Colonic mucosa (tissue), 4 donors: ENCODE data around the gene UBE2G2. TPM values are rescaled to one million over a fixed set of nuclear protein-coding genes. Genes with fewer than 3 reads are reported as not detected.

Source experiments
- DNase-seq: peaks from one replicate; pipeline ENCODE4 v3.0.0-alpha.2; 2020
- H3K27ac ChIP-seq: fragments of 200-600 bp; one replicate; pipeline ENCODE4 v1.8.0; 2021
- H3K27me3 ChIP-seq: fragments of 200-600 bp; one replicate; pipeline ENCODE4 v1.8.0; 2021
- H3K36me3 ChIP-seq: fragments of 200-600 bp; one replicate; pipeline ENCODE4 v1.8.0; 2021
- H3K4me1 ChIP-seq: fragments of 200-600 bp; one replicate; pipeline ENCODE4 v1.8.0; 2021; ENCODE audit warnings: mild to moderate bottlenecking
- H3K4me3 ChIP-seq: fragments of 200-600 bp; one replicate; pipeline ENCODE4 v1.8.0; 2021
- H3K9ac ChIP-seq, 2 donors: one replicate each; pipeline ENCODE4 v1.7.0; 2013; ENCODE audit warnings: control low read depth in 2 of 2, low read depth in 2 of 2, low read length in 2 of 2
- H3K9me3 ChIP-seq: fragments of 200-600 bp; one replicate; pipeline ENCODE4 v1.8.0; 2021
- intact Hi-C: fragments of 100-400 bp; cut with DNase I; formaldehyde crosslinking; loops from one replicate; pipeline ENCODE4 v1.14.1; 2022
- total RNA-seq, 2 donors: library from RNA; stranded (reverse); fragmentation: NEBNext Ultra II Directional in 1 of 2; extraction: Animal tissue kit (Norgen Biotek cat#: 25700) in 1 of 2; gene quantifications; one replicate each; pipeline ENCODE4 v1.2.1, GENCODE V29; 2021
- TF ChIP-seq, protein P1 (sequence below): fragments of 200-600 bp; IDR thresholded peaks from one replicate; pipeline ENCODE4 v1.8.0; 2022; ENCODE audit warnings: antibody characterized with exemption, mild to moderate bottlenecking
- donor health status: healthy.
- donor health status: DM: no; HTN: no; CAD: no.
- donor health status: DM: no; HTN: no; CAD: no.

Gene UBE2G2
- total RNA-seq, 2 donors from 2014 or later = 50.3 to 76.1 TPM

DNA sequence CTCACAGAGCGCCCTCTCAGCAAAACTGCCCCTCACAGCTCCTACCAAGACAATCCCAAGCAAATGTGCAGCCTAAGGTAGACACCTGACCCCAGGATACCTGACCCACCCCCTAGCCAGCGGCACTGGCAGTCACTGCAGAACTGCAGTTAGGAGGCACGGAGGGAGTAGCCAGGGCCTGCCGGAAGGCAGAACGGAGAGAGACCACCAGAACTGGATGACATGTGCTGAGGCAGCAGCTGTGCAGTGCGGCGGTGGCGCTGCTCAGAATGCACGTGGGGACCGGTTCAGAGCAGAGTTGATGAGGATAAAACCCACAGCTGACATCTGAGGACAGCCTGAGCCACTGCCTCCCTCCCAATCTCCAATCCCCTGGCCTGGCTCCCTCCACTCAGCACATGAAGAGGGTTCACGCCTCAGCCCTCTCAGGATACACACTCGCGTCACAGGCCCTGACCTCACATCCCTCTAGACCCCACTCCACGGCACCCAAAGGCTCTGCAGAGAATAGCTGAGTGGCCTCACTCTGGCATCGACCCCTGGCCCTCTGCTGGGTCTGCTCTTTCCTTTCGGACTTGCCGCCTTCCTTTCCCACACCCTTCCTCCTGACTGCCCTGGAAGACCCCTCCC, 29.6 kb downstream of the UBE2G2 start:
- no peak overlapping the region for H3K4me3 ChIP-seq
- no peak overlapping the region for H3K27ac ChIP-seq
- peaks cover 8% of the 10 kb centered on the region for H3K36me3 ChIP-seq
- no peaks in the 10 kb centered on the region for H3K4me1 ChIP-seq
- no peaks in the 10 kb centered on the region for H3K27me3 ChIP-seq
- no peak for DNase-seq
- H3K9me3 ChIP-seq = no peaks in the 10 kb centered on the region
- H3K9ac ChIP-seq = no peak overlapping the region
- intact Hi-C loops = no loop called here
- TF ChIP-seq, protein P1, sequence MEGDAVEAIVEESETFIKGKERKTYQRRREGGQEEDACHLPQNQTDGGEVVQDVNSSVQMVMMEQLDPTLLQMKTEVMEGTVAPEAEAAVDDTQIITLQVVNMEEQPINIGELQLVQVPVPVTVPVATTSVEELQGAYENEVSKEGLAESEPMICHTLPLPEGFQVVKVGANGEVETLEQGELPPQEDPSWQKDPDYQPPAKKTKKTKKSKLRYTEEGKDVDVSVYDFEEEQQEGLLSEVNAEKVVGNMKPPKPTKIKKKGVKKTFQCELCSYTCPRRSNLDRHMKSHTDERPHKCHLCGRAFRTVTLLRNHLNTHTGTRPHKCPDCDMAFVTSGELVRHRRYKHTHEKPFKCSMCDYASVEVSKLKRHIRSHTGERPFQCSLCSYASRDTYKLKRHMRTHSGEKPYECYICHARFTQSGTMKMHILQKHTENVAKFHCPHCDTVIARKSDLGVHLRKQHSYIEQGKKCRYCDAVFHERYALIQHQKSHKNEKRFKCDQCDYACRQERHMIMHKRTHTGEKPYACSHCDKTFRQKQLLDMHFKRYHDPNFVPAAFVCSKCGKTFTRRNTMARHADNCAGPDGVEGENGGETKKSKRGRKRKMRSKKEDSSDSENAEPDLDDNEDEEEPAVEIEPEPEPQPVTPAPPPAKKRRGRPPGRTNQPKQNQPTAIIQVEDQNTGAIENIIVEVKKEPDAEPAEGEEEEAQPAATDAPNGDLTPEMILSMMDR = no peak

DNA sequence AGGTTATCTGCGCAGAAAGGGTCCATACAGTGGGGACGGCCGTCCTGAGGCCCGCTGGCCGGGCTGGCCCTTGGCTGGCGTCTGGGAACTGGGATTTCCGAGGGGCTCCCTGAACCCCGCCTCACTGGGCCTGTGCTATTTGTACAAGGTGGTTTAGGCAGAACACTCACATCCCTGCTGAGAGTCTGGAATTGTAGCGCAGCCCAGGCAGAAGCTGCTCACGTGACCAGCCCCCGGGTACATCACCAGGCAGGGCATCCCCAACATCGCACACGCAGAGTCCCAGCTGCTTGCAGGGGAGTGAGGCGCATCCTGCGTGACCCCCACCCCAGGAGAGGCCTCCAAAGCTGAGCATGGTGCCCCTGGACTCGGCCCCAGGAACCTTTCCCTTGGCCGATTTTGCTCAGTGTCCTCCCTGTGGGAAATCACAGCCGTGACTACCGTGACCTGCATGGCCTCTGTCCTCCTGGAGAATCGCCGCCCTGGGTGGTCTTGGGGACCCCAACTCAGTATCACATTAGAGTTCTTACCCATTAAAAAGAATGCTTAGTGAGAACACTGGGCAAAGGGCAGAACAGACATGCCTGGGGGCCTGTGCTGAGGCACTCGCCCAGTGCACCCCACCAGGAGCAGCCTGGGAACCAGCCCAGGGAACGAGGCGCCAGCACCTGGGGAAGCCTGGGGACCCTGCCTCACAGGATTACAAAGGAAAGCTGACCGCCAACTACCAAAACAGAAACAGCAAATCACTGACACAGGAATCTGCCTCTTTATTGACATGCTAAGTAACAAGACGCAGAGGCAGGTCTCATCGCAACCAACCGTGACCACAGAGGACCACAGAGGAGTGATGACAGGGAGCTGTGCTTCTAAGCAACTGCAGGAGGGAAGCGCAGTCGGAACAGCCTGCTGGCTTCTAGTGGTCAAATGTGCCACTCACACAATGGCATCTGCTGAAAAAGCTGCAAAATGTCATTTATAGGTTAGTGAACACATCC, 33.5 kb downstream of the UBE2G2 start:
- H3K27ac ChIP-seq = no peak overlapping the region

DNA sequence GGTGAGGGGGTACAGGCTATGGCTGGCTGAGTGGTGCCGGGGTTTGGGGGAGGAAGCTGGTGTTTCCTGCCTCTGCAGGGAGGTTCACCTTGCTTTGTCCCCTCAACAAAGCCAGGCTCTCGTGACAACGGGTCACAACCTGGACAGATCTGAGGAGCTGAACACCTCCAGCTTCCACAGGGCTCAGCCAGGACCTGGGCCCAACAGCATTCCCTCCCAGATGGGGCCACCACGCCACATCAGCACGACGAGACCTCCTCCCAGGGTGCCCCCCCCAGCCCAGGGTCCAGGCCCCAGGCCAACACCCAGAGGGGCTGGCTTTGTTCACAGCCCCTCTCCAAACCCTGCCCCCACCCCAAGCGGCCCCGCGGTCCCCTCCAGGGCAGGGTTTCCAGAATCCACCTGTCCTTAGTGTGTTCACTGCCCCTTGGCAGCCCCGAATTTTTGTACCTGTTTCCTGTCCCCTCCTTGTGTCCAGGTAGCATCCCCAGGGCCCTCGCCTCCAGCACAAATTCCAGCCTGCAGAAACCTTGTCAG, 34.7 kb downstream of the UBE2G2 start:
- DNase-seq = no peak
- no peaks in the 10 kb centered on the region for H3K36me3 ChIP-seq
- H3K4me3 ChIP-seq = no peak overlapping the region
- TF ChIP-seq, protein P1 = no peak
- H3K27ac ChIP-seq = no peak overlapping the region
- no peaks in the 10 kb centered on the region for H3K9me3 ChIP-seq
- no peaks in the 10 kb centered on the region for H3K27me3 ChIP-seq
- intact Hi-C loops = no loop called here
- no peak overlapping the region for H3K9ac ChIP-seq
- H3K4me1 ChIP-seq = no peaks in the 10 kb centered on the region

More for the DNA sequence above, 33.5 kb downstream of the UBE2G2 start:
- H3K36me3 ChIP-seq = no peaks in the 10 kb centered on the region
- TF ChIP-seq, protein P1 = no peak
- H3K27me3 ChIP-seq = no peaks in the 10 kb centered on the region
- H3K4me1 ChIP-seq = no peaks in the 10 kb centered on the region
- H3K4me3 ChIP-seq = no peak overlapping the region
- no peak for DNase-seq
- no peak overlapping the region for H3K9ac ChIP-seq
- no peaks in the 10 kb centered on the region for H3K9me3 ChIP-seq
- intact Hi-C loops = no loop called here

DNA sequence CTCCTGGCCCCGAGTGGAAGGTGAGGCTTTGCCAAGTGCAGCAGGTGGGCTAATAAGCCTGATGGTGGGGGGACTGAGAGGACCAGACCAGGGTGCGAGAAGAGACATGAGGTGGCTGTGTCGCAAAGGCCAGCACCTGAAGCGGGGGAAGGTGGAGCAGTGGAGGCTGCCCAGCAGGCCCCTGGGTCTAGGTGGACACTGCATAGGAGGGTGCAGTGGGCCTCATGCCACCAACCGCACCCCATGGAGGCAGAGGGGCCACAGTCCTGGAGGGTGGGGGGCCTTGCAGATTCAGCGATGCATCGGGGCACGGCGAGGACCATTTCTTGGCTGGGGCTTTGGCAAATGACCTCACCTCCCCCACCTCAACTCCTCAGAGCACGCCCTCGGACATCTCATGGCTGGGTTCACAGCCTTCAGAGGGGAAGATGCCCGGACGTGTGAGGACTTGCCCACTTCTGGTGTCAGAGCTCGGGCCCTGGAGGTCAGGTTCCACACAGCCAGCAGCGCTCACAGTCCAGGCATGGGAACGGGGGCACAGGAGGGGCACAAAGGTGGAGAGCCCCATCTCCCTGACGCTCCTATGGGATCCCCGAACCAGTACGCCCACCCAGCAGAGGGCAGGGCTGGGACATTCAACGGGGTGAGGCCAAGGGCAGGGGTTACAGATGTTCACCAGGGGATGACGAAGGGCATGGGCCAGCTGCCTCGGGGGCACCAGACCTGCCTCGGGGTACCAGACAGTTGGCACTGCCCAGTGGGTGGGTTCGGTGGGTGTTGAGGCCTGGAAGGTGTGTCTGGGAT, 35.4 kb downstream of the UBE2G2 start:
- H3K4me1 ChIP-seq = no peaks in the 10 kb centered on the region
- H3K36me3 ChIP-seq = no peaks in the 10 kb centered on the region
- no peak overlapping the region for H3K27ac ChIP-seq
- TF ChIP-seq, protein P1 = no peak
- DNase-seq = no peak
- intact Hi-C loops = no loop called here
- no peak overlapping the region for H3K9ac ChIP-seq
- no peaks in the 10 kb centered on the region for H3K9me3 ChIP-seq
- H3K27me3 ChIP-seq = no peaks in the 10 kb centered on the region
- H3K4me3 ChIP-seq = no peak overlapping the region
